Tongue (tissue), 2 donors: Measurements from ENCODE around the gene RAD51D. TPM values are rescaled to one million over a fixed set of nuclear protein-coding genes. Genes with fewer than 3 reads are reported as not detected.

Experiments
- small RNA-seq: library from RNA; depleted of rRNA; stranded (forward); fragments of <200 nt; gene quantifications from one replicate; pipeline ENCODE3, GENCODE V24; 2014; ENCODE audit warnings: low replicate concordance
- total RNA-seq: library from RNA; depleted of rRNA; stranded (reverse); fragments of >200 nt; gene quantifications from one replicate; pipeline ENCODE4 v1.2.3, GENCODE V29; 2014

Gene RAD51D
- total RNA-seq, 1 donor from 2014 or later = 5.2 TPM

Small RNA genes lying within 50 kb of the gene (small RNA-seq; reads per million reads assigned to genes)
- gene AC004223.1 = not detected
- gene RNU6-840P = not detected

Other genes with a start within 250 kb of the RAD51D start
- 2.7 TPM for gene CCT6B, start 158.4 kb downstream of the RAD51D start, total RNA-seq
- 16.7 TPM for gene ZNF830, start 158.3 kb downstream of the RAD51D start, total RNA-seq
- 34.0 TPM for gene LIG3, start 139.3 kb downstream of the RAD51D start, total RNA-seq
- 31.6 TPM for gene RFFL, start 56.2 kb downstream of the RAD51D start, total RNA-seq
- gene FNDC8, start 1.8 kb upstream of the RAD51D start, total RNA-seq = not detected
- 30.0 TPM for gene NLE1, start 22.4 kb upstream of the RAD51D start, total RNA-seq
- 193 TPM for gene UNC45B, start 28.0 kb upstream of the RAD51D start, total RNA-seq
- not detected for gene SLC35G3, start 74.5 kb upstream of the RAD51D start, total RNA-seq
- gene SLFN5, start 123.2 kb upstream of the RAD51D start, total RNA-seq = 9.4 TPM